ENCODE data around the gene AGRN.
"Not testable (repeated sequence)": the region's sequence is repeated elsewhere in the genome, so short reads cannot be mapped to it uniquely, and the experiment has no call there.

Gene AGRN

GRCh38 chr1:1063261-1063944 is 43.5 kb downstream of the AGRN start:
- in situ Hi-C loops (cut with MboI; ENCODE audit: low sequenced_read_pairs): no loop called here

DNA sequence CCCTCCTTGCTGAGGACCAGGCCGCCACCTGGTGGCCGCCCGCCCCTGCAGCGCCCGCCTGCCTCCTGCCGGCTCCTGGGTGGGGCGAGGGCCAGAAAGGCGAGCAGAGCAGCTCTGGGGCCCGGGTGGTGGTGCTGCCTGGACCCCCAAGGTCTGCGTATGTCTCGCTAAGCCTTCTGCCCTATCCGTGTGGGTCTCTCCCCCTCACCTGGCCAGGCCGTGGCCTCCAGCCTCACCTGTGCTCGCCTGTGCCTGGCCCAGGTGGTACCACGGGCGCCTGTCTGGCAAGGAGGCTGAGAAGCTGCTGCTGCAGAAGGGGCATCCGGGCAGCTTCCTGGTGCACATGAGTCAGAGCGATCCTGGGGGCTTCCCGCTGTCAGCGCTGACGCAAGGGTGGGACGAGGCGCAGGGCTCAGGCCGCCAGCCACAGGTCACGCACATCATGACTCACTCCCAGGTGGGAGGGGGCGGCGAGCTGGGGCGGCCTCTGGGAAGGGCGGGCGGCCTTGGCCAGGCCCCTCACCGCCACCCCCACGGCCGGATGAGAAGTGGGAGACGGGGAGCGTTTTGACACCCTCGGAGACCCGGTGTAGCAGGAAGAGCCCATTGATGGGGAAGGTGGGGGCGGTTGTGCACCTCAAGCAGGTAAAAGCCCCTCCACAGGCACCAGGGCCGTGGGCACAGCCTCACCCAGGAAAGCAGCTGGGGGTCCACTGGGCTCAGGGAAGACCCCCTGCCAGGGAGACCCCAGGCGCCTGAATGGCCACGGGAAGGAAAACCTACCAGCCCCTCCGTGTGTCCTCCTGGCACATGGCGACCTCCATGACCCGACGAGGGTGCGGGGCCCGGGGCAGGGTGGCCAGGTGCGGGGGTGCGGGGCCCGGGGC is 44.3 kb downstream of the AGRN start:
- in situ Hi-C loops (cut with MboI; ENCODE audit: low sequenced_read_pairs): no loop called here

- in situ Hi-C loops (cut with MboI; ENCODE audit: low sequenced_read_pairs): no loop called here
Observed at GRCh38 chr1:1065265-1065939, 45.5 kb downstream of the AGRN start.

DNA sequence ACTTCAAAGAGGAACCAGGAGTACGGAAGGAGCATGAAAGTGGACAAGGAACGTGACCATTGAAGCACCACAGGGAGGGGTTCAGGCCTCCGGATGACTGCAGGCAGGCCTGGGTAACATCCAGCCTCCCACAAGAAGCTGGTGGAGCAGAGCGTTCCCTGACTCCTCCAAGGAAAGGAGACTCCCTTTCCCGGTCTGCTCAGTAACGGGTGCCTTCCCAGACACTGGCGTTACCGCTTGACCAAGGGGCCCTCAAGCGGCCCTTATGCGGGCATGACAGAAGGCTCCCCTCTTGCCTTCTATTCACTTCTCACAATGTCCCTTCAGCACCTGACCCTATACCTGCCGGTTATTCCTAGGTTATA is 46.0 kb downstream of the AGRN start:
- in situ Hi-C loops (cut with MboI; ENCODE audit: low sequenced_read_pairs): not testable (repeated sequence)

DNA sequence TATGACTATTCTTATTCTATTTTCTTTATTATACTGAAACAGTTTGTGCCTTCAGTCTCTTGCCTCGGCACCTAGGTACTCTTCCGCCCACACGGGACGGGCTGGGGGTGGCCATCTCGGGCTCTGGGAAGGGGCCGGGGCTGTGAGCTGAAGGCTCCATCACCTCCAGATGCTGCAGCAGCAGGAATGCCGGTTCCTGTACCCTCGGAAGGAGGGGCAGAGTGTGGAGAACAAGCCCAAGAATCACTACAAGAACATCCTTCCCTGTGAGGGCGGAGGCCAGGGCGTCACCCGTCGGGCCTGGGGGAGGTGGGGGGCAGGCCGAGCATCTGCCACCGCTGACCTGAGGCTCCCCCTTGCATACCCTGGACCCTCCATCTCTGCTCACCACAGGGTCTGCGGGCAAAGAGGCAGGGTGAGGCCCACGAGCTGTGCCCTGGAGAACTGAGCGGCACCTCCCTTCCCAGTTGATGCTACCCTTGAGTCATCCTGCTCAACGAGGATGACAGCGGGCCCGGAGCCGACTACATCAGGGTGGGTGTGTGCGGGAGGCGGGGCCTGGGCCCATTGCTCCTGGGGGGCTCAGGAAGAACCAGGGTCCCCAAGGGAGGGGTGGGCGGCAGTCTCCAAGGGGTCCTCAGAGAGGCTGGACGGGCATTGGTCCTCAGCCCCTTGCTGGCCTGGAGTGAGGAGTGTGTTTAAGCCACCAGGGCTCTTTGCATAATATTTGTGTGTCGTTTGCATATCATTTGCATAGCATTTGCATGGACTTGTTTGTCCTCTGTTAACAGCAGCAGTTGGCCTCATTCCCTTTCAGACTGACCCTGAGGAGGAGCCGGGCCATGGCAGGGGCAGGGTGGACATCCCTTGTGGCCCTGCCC is 46.7 kb downstream of the AGRN start:
- in situ Hi-C loops (cut with MboI; ENCODE audit: low sequenced_read_pairs): no loop called here

- in situ Hi-C loops (cut with MboI; ENCODE audit: low sequenced_read_pairs): no loop called here
Observed at GRCh38 chr1:1067284-1067859, 47.5 kb downstream of the AGRN start.

DNA sequence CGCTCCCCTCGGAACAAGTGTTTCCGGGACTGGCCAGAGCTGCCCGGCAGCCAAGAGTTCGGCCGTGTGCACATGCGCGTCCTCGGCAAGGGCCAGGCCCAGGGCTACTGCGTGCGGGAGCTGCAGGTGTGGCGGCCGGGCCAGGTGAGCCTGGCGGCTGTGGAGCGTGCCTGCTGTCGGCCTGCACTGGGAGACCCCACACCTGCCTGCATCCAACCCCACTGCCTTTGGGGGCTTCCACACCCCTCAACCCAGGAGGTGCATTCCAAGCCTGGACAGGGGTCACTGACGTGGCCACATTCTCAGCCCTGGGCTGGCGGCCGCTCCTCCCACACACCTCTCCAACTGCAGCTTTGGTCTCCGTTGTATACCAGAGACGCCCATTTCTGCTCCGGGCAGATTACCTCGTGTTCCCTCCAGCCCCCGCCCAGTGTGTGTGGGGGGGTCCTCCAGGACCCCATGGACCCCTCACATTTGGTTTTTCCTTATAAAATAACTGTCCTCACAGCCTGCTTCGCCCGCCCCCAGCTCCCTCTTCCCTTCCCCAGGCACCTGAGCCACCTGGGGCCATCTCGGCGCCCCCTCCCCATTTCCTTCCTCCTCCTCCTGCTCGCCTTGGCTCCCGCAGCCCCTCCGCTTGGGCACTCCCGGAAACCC is 48.1 kb downstream of the AGRN start:
- in situ Hi-C loops (cut with MboI; ENCODE audit: low sequenced_read_pairs): no loop called here

DNA sequence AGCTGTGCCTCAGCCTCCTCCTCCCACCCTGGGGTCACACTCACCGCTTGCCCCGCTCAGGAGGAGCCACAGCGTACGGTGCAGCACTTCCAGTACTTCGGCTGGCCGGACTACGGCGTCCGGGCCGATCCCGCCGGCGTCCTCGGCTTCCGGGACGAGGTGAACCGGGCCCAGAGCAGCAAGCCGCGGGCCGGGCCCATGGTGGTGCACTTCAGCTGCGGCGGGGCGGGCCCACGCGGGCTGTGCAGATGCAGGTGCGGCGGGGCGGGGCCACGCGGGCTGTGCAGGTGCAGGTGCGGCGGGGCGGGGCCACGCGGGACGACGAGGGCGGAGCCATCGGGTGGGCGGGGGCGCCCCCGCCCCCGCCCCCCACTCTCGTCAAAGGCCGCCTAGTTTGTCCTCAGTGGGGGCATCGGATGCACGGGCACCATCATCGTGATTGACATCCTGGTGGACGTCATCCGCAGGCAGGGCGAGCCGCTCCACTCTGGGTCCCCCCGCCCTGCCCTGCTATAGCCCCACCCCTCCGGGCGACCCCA is 48.7 kb downstream of the AGRN start:
- in situ Hi-C loops (cut with MboI; ENCODE audit: low sequenced_read_pairs): no loop called here

GRCh38 chr1:1069056-1069710 is 49.3 kb downstream of the AGRN start:
- in situ Hi-C loops (cut with MboI; ENCODE audit: low sequenced_read_pairs): no loop called here

DNA sequence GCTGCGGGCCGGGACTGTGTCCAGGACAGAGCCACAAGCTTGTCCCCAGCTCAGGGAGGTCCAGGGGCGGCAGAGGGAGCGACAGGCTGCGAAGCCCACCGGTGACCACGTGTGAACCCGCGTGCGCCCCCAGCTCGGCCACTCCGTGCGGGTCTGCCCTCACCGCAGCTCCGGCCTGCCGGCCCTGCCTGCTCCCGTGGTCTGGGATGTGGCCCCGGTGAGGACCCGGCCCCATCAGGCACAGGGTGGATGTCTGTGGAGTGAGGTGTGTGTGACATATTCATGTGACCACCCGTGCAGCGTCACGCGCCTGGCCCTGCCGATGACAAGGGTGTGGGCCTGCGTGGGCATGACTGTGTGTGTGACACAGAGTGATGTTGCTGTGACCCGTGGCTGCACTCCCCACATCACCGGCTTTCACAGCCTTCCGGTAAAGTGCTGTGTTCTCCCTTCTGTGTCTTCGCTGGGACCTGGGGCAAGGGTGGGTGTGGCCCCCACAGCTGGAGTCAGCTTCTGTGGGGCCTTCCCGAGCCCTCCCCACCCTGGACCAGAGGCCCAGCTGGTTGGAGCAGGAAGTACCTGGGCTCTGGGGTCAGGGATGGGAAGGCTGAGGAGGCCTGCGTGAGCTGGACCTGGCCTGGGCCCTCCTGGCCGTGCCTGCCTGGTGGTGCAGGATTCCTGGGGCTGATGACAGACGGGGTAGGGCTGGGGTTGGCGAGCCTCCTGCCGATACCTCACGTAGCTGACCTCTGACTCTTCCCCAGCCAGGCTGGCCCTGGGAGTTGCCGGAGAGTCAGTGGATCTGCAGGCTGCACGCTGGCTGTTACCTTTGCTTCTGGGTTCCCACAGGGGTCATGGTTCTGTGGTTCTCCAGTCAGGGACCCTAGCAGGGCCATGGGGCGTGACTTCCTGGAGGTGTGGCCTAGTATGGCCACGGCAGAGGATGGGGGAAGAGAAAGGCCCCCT is 50.1 kb downstream of the AGRN start:
- in situ Hi-C loops (cut with MboI; ENCODE audit: low sequenced_read_pairs): no loop called here

- in situ Hi-C loops (cut with MboI; ENCODE audit: low sequenced_read_pairs): no loop called here
Observed at GRCh38 chr1:1071486-1072298, 51.8 kb downstream of the AGRN start.

DNA sequence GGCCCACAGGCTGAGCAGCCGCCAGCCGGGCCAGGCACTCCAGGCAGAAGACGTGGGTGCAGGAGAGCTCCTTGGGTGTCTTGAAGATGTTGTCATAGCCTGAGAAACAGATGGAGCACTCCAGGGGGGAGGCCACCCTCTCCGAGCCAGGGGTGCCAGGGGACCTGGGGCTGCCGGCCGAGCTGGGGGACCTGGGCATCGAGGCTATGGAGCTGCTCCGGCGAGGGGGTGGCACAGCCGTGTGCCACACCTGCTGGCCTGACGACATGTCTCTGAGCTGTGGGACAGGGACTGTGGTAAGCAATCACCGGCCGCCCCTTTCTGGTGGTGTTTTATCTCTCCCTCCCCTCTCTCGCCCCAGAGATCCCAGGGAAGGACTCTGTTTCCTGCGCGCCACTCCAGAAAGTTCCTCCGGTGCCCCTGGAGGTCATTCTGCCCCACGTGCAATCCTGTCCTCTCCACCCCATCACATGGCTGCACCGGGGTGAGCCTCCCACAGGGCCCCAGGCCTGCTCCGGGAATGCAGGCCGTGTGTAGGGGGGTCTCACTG is 52.5 kb downstream of the AGRN start:
- in situ Hi-C loops (cut with MboI; ENCODE audit: low sequenced_read_pairs): no loop called here

GRCh38 chr1:1072849-1073742 is 53.2 kb downstream of the AGRN start:
- in situ Hi-C loops (cut with MboI; ENCODE audit: low sequenced_read_pairs): no loop called here

- in situ Hi-C loops (cut with MboI; ENCODE audit: low sequenced_read_pairs): no loop called here
Observed at GRCh38 chr1:1073743-1074587, 54.0 kb downstream of the AGRN start, which contains the start of gene RNF223. Gene RNF223, minus strand, starts transcription at chr1:1074306. Its CDS starts 1,740 bp downstream, at chr1:1072566.

- in situ Hi-C loops (cut with MboI; ENCODE audit: low sequenced_read_pairs): no loop called here
Observed at GRCh38 chr1:1074631-1075147, 54.8 kb downstream of the AGRN start.

Data from HL-60/S4 (cell line).